Right lobe of liver (tissue), 6 donors: ENCODE results near the gene RPL18. TPM values are rescaled to one million over a fixed set of nuclear protein-coding genes. Genes with fewer than 3 reads are reported as not detected.

Source experiments
- ATAC-seq, 4 donors: fragments of 200-7000 bp; cut with Tn5 transposase; one replicate each; pipeline ENCODE4 v1.9.1; 2020; ENCODE audit warnings: mild to moderate bottlenecking in 4 of 4, moderate library complexity in 4 of 4
- DNase-seq, 3 donors: peaks; one replicate each; pipeline ENCODE4 v3.0.0-alpha.2; 2020
- H3K27ac ChIP-seq, 3 donors: fragments of 200-600 bp; one replicate each; pipeline ENCODE4 v1.8.0; 2022
- H3K27me3 ChIP-seq, 2 donors: fragments of 200-600 bp; one replicate each; pipeline ENCODE4 v1.8.0; 2022
- H3K36me3 ChIP-seq, 4 donors: fragments of 200-600 bp; sonication (generic) in 1 of 4; one replicate each; pipeline versions ENCODE4 v1.5.1 to v1.8.0; 2017 to 2022; ENCODE audit warnings: control low read depth in 1 of 4
- H3K4me1 ChIP-seq, 4 donors: fragments of 200-600 bp; sonication (generic) in 1 of 4; one replicate each; pipeline versions ENCODE4 v1.5.1 to v1.8.0; 2017 to 2022; ENCODE audit warnings: control low read depth in 1 of 4
- H3K4me3 ChIP-seq, 3 donors: fragments of 200-600 bp; one replicate each; pipeline ENCODE4 v1.8.0; 2022
- H3K9me3 ChIP-seq, 4 donors: fragments of 200-600 bp; sonication (generic) in 1 of 4; one replicate each; pipeline versions ENCODE4 v1.5.1 to v1.8.0; 2017 to 2022; ENCODE audit warnings: control low read depth in 1 of 4
- POLR2A ChIP-seq: fragments of 450-650 bp; IDR thresholded peaks from one replicate; pipeline ENCODE4 v1.6.1; 2017; ENCODE audit warnings: antibody characterized with exemption, mild to moderate bottlenecking
- WGBS: methylation state at CpG from one replicate; pipeline ENCODE4 v1.1.6; 2018; ENCODE audit warnings: low coverage, low lambda C conversion rate; ENCODE audit not compliant: insufficient coverage; ENCODE audit errors: missing lambda C conversion rate; 5-methylcytosine and 5-hydroxymethylcytosine counted together
- intact Hi-C, 2 donors: fragments of 100-400 bp; cut with DNase I; formaldehyde crosslinking; loops; one replicate each; pipeline versions ENCODE4 v1.11.2 to v1.14.1; 2022
- total RNA-seq, 6 experiments: library from RNA; depleted of rRNA in 2 of 6; stranded (reverse); fragments of >200 nt in 2 of 6; fragmentation: NEBNext Ultra II Directional in 3 of 6; extraction: Animal tissue kit (Norgen Biotek cat#: 25700) in 3 of 6; gene quantifications; one replicate each; pipeline versions ENCODE4 v1.1.0 to v1.2.4, GENCODE V29; 2016 to 2023
- donor health status: DM: no; HTN: yes; CAD: no.
- donor health status: DM: no; HTN: no; CAD: no.
- donor health status: DM: no; HTN: no; CAD: no.
- donor health status: DM: no; HTN: yes; CAD: no.
- donor health status: DM: no; HTN: yes; CAD: no.

The RPL18 gene
- total RNA-seq, 6 experiments from 2014 or later: 355 to 867 (median 385) TPM

DNA sequence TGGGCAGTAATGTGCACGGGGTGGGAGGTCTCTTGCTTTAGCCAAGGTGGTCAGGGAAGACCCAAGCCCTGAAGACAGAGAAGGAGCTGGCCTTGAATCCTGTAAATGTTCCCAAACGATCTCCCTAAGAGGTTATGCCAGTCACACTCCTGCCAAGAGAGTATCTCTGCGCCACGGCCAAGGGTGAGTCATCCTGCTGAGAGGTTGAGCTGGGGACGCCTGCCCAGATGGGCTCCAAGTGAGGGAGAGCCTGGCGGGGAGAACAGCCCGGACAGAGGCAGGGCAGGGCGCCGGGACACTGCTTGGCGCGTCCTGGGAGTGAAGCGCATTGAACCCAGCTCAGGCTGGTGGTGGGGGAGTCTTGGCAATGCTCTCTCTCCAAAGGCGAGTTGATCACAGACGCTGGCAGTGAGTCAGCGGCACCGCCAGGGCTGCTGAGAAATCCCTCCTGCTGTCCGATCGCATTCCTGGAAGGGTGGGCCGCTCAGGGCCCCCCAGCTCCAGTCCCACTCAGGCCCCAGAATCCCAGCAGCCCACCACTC, 50.6 kb downstream of the RPL18 start:
- Histone ChIP-seq H3K4me1 (no peaks in the 10 kb centered on the region), H3K27ac (no peak overlapping the region), H3K36me3 (no peaks in the 10 kb centered on the region), H3K4me3 (no peak overlapping the region), H3K9me3 (no peaks in the 10 kb centered on the region), H3K27me3 (no peaks in the 10 kb centered on the region)
- WGBS: 2% methylated on average over 9 of the region's 19 CpGs
- intact Hi-C loops: no loop called here
- TF ChIP-seq POLR2A: no peak
- DNase-seq (peak in 2 of 3 donors; percentile 54 to 77), ATAC-seq (peak; percentile 61 to 99 (median 68))

Other genes starting within 250 kb of the RPL18 start
- gene KDELR1, start 227.6 kb downstream of the RPL18 start, total RNA-seq: 10 to 100 TPM; 69.1 to 83.1 (median 77.1) TPM
- gene GRIN2D, start 225.5 kb downstream of the RPL18 start, total RNA-seq: under 1 TPM; 0.09 to 0.29 (median 0.22) TPM
- gene GRWD1, start 173.2 kb downstream of the RPL18 start, total RNA-seq: 10 to 100 TPM; 14.7 to 31.0 (median 17.6) TPM
- gene KCNJ14, start 163.6 kb downstream of the RPL18 start, total RNA-seq: under 1 TPM; 0.22 to 0.44 (median 0.31) TPM
- 10 to 100 TPM in 5 of 6 experiments, 1 to 10 TPM in 1; 7.7 to 22.7 (median 13.5) TPM for gene CYTH2, start 149.8 kb downstream of the RPL18 start, total RNA-seq
- gene LMTK3, start 107.3 kb downstream of the RPL18 start, total RNA-seq: under 1 TPM in 5 of 6 experiments, not detected in 1; 0.09 to 0.31 (median 0.12) TPM
- under 1 TPM in 1 of 6 experiments, not detected in 5; 0.61 TPM for gene SULT2B1, start 67.0 kb downstream of the RPL18 start, total RNA-seq
- not detected for gene SPACA4, start 12.4 kb downstream of the RPL18 start, total RNA-seq
- under 1 TPM in 2 of 6 experiments, not detected in 4; 0.22 to 0.37 TPM for gene FAM83E, start 4.1 kb downstream of the RPL18 start, total RNA-seq
- gene SPHK2, start 328 bp upstream of the RPL18 start, total RNA-seq: 10 to 100 TPM; 11.4 to 30.1 (median 17.2) TPM
- gene DBP, start 18.2 kb upstream of the RPL18 start, total RNA-seq: 10 to 100 TPM in 2 of 6 experiments, 1 to 10 TPM in 4; 1.8 to 11.6 (median 3.3) TPM
- gene CA11, start 27.0 kb upstream of the RPL18 start, total RNA-seq: 1 to 10 TPM in 2 of 6 experiments, under 1 TPM in 4; 0.25 to 2.0 (median 0.54) TPM
- under 1 TPM in 2 of 6 experiments, not detected in 4; 0.11 to 0.32 TPM for gene NTN5, start 53.8 kb upstream of the RPL18 start, total RNA-seq
- gene FUT2, start 76.8 kb upstream of the RPL18 start, total RNA-seq: 1 to 10 TPM in 1 of 6 experiments, not detected in 5; 2.6 TPM
- gene MAMSTR, start 100.5 kb upstream of the RPL18 start, total RNA-seq: under 1 TPM in 5 of 6 experiments, not detected in 1; 0.22 to 0.37 (median 0.24) TPM
- gene RASIP1, start 121.4 kb upstream of the RPL18 start, total RNA-seq: 1 to 10 TPM; 2.7 to 6.7 (median 4.9) TPM
- under 1 TPM in 5 of 6 experiments, not detected in 1; 0.10 to 0.35 (median 0.13) TPM for gene IZUMO1, start 127.7 kb upstream of the RPL18 start, total RNA-seq
- gene FUT1, start 133.5 kb upstream of the RPL18 start, total RNA-seq: 1 to 10 TPM in 3 of 6 experiments, under 1 TPM in 3; 0.22 to 1.9 (median 0.93) TPM
- gene FGF21, start 136.3 kb upstream of the RPL18 start, total RNA-seq: 10 to 100 TPM in 4 of 6 experiments, 1 to 10 TPM in 1, not detected in 1; 5.1 to 55.3 (median 32.7) TPM
- 10 to 100 TPM in 4 of 6 experiments, 1 to 10 TPM in 2; 8.9 to 48.3 (median 12.5) TPM for gene BCAT2, start 191.9 kb upstream of the RPL18 start, total RNA-seq
- 10 to 100 TPM in 4 of 6 experiments, 1 to 10 TPM in 2; 3.5 to 78.0 (median 15.7) TPM for gene HSD17B14, start 217.3 kb upstream of the RPL18 start, total RNA-seq
- gene PLEKHA4, start 249.4 kb upstream of the RPL18 start, total RNA-seq: 10 to 100 TPM in 4 of 6 experiments, 1 to 10 TPM in 2; 5.7 to 25.6 (median 12.0) TPM